HG02763 (cell line): Measurements from ENCODE around the gene GCNT1.
"Not testable (repeated sequence)": the region's sequence is repeated elsewhere in the genome, so short reads cannot be mapped to it uniquely, and the experiment has no call there.

ENCODE experiments used
- ATAC-seq: cut with Tn5 transposase; IDR thresholded peaks from one replicate; pipeline ENCODE4 v1.9.1; 2021; ENCODE audit warnings: mild to moderate bottlenecking, moderate library complexity; ENCODE audit not compliant: unreplicated experiment

Gene GCNT1

DNA sequence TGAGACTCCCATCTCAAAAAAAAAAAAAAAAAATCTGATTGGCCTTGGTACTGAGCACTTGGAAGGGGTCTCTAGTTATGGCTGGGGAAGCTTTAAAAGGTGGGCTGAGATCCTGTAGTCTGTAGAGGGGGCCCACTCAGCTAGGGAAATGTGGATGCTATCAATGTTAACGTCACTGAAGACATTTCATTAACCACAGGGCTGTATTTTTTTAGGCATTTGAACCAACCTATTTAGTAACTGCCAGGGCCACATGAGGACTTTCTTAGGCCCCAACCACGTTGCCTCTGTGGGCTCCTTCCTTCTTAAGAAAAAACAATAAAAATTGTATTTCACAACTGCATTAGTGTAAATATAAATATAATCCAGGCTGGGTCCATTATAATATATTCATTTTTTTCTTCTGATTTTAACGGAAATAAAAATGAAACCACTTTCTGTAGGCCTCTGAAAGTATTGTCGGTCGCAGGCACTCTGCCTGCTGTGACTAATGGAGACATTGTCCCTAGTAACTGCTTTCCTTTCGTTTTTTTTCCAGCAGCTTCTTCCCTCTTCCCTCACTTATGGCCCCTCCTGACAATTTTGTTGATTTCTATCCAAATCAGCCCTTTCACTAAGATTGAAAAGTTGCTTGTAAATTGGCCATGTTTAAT, 71.6 kb downstream of the GCNT1 start:
- no peak for ATAC-seq

DNA sequence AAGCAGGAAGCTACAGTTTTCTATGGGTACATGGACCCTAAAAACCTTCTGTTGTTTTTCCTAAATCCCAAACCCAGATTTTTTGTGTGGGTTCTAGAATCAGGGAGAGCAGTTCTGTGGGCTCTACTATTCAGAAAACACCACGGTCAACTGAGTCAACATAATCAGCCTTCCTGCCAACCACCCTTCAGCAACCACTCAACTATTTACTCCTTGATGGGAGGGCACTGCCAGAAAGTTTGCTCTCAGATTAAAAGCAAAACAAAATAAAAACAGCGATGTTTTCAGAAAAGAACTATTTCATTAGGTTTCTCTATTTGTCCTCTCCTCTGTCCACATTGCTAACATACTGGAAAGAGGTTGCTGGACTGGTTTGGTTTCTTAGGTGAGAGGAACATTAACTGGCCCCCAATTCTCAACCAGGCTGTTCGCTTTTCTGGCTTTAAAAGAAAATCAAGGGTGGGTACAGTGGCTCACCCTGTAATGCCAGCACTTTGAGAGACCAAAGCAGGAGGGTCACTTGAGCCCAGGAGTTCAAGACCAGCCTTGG, 72.3 kb downstream of the GCNT1 start:
- no peak for ATAC-seq

DNA sequence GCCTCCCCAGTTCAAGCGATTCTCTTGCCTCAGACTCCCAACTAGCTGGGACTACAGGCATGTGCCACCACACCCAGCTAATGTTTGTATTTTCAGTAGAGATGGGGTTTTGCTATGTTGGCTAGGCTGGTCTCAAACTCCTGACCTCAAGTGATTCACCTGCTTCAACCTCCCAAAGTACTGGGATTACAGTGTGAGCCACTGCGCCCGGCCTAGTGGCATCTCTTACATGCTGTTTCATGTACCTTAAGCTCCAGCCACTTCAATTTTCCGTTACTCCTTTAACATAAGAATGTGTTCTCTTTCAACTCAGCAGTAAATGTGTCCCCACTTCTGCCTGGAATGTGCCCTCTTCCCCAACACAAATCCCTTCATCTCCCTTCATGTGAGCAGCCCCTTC, 73.9 kb downstream of the GCNT1 start:
- ATAC-seq, result not testable (repeated sequence)

DNA sequence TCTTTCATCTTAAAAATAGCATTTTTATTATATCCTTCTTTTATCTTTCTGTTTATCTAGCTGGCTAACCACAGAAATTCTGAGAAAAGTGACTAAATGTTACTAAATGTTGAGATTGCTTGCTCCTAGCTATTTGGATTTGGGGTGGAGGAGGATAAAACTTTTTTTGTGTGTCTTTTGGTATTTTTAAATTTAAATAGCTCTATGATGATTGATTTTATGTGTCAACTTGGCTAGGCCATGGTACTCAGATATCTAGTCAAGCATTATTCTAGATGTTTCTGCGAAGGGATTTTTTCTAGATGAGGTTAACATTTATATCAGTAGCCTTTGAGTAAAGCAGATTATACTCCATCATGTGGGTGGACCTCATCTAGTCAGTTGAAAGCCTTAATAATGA, 75.0 kb downstream of the GCNT1 start:
- no peak for ATAC-seq

DNA sequence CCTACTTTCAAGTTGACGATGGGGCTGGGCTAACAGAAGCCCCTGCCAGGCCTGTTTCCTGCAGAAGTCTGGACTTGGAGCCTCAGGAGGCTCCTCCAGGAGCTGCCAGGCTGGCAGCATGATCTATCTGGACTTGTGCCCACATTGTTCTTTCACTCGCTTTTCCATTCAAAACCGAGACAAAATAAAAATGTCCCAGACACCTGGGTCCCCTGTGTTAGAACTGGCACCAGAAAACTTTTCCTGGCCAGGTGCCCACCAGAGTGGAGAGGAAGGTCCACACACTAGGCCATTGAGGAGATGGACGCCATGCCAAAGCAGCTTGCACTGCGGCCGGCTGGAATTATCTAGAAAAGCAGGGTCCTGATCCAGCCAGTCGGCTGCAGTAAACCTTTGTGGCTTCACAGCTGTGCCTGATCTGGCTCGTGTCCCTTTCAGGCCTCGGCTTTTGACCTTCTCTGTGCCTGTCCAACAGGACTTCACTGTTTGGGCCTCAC, 78.2 kb downstream of the GCNT1 start:
- no peak for ATAC-seq

DNA sequence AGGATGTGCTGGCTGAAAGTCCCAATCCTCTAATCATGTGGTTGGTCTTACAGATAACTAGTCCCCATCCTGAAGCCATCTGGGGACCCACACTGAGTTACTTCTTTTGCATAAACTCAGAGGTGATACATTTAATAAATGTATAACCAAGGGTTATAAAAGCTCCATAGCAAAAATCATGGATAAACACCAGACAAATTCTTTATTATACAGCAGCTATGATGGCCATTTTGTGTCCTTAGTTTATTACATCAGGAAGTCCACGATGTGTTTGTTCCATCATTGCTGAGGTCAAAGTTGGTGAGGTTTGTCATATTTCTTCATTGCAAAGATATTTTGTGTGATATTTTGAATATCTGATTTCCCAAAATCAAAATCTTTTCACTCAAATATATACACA, 80.2 kb downstream of the GCNT1 start:
- ATAC-seq, result no peak

DNA sequence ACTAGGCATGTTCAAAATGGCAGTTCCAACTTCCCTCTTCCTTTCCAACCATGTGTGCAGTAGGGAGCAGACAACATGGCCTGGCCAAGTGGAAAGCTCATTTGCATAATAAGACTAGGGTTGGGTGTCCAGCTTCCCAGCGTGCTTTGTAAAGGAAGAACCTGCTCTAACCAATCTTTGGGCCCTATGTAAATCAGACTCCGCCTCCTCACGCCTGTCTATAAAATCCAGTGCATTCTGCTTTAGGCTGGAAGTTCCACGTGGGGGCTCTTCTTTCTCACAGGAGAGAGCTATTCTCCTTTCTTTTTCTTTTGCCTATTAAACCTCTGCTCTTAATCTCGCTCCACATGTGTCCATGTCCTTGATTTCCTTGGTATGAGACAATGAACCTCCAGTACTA, 83.4 kb downstream of the GCNT1 start:
- no peak for ATAC-seq

DNA sequence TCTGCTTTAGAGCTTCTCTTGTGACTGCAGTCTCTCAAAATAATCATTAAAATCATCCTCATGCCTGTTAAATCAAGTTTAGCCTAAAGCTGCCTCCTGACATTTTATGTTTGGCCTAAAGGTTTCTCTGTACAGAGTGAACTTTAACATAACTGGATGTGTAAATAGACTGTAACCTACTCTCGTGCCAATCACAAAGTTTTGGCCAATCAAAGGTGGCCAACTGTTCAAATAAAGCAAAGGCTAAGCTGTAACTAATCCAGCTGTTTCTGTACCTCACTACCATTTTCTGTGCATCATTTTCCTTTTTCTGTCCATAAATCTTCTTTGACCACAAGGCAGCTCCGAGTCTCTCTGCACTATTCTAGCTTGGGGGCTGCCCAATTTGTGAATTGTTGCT, 86.2 kb downstream of the GCNT1 start:
- no peak for ATAC-seq

DNA sequence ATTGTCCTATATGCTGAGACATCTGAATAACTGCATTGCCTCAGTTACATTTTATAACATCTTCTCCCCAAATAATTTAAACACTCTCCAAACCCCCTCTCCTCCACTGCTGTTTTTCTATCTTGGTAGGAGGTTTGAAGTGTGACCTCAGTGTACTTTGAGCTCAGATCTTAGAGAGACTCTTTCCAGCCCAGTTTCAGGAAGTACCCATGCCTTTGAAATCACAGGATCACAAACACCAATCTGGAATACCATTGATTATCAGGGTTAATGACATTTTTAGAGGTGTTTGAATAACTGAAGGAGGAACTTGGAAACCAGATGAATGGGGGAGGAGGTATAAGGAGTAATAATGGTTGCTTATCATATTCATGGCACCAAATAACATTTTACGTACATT, 93.2 kb downstream of the GCNT1 start:
- ATAC-seq, result no peak

DNA sequence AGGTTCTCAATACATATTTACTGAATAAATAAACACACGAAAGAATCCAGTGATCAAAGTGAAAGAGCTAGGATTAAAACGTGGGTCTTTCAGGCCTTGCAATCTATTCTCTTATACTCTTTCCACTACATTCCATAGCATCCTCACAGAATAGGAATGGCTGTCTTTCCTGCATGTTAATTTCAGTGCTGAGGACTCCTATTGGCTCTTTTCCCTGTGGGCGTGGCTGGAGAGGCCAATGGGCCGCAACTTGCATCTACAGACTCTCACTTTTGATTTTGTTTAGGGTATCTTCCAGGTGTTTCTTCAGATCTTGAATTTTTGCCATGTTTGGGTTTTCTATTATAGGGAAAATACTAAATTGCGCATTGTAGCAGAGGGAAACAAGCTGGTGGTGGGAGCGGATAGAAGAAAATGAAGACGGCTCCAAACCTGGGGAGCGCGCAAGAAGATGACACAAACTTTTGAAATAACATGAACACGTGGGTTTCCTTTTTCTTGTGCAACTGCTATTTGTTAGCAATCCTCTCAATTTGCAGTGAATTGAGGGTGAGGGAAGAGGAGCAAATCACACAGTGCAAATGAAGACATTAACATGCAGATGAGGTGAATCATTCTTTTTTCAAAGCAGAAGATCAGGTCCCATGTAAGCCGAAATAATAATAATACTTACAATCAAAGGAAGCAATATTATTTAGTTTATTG, 93.9 kb downstream of the GCNT1 start:
- ATAC-seq, result no peak

DNA sequence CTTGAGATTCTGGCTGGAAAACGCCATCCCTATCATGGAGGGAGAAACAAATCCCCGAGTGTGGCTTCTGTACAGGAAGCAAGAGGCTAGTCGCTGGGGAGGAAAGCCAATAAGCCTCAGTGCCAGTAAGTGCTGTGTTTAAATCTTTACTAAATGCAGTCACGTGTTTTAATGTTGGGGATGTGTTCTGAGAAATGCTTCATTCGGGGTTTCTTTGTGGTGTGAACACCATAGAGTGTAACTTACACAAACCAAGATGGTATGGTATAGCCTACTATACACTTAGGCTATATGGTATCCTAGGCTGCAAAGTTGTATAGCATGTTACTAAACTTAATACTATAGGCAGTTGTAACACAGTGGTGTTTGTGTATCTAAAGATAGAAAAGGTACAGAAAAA, 94.7 kb downstream of the GCNT1 start:
- no peak for ATAC-seq
